HFF-Myc (cell line): ENCODE results near the gene NEK7.
"Not testable (repeated sequence)": the region's sequence is repeated elsewhere in the genome, so short reads cannot be mapped to it uniquely, and the experiment has no call there.

Source experiments
- DNase-seq: peaks from one replicate; pipeline ENCODE4 v3.0.0-alpha.2; 2011; ENCODE audit warnings: low read depth; ENCODE audit errors: extremely low read depth
- H3K4me3 ChIP-seq: replicated peaks from 2 replicates; pipeline ENCODE4 v1.5.1; 2011; ENCODE audit warnings: low read depth, mild to moderate bottlenecking, control low read depth, low read length
- TF ChIP-seq, protein P1 (sequence below): IDR thresholded peaks from 2 replicates; pipeline ENCODE4 v1.5.1; 2012; ENCODE audit warnings: mild to moderate bottlenecking, low read depth, low read length, control low read depth; ENCODE audit errors: missing control alignments

Gene NEK7

GRCh38 chr1:198125995-198126735 is 30.6 kb upstream of the NEK7 start:
- DNase-seq: no peak
- no peak overlapping the region for H3K4me3 ChIP-seq
- TF ChIP-seq, protein P1, sequence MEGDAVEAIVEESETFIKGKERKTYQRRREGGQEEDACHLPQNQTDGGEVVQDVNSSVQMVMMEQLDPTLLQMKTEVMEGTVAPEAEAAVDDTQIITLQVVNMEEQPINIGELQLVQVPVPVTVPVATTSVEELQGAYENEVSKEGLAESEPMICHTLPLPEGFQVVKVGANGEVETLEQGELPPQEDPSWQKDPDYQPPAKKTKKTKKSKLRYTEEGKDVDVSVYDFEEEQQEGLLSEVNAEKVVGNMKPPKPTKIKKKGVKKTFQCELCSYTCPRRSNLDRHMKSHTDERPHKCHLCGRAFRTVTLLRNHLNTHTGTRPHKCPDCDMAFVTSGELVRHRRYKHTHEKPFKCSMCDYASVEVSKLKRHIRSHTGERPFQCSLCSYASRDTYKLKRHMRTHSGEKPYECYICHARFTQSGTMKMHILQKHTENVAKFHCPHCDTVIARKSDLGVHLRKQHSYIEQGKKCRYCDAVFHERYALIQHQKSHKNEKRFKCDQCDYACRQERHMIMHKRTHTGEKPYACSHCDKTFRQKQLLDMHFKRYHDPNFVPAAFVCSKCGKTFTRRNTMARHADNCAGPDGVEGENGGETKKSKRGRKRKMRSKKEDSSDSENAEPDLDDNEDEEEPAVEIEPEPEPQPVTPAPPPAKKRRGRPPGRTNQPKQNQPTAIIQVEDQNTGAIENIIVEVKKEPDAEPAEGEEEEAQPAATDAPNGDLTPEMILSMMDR: no peak

DNA sequence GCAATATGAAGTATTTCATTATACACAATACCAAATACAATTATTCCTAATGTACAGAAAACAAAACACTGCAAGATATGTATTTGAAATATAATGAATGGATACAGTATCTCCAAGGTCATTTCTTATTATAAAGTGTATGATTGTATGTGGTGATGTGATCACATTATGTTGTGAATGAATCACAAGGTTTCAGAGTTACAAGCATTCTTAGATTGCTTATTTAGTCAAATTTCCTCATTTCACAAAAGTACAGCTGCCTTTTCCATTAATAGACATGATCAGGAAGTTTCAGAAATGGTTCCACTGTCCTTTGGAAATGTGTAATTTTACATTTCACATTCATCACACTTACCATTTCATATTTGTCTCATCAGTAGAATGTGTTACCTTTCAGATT is 28.3 kb upstream of the NEK7 start:
- no peak for DNase-seq
- H3K4me3 ChIP-seq: no peak overlapping the region
- TF ChIP-seq, protein P1: no peak

- not testable (repeated sequence) for DNase-seq, H3K4me3 ChIP-seq
Measured at GRCh38 chr1:198130053-198130452, 26.7 kb upstream of the NEK7 start.

DNA sequence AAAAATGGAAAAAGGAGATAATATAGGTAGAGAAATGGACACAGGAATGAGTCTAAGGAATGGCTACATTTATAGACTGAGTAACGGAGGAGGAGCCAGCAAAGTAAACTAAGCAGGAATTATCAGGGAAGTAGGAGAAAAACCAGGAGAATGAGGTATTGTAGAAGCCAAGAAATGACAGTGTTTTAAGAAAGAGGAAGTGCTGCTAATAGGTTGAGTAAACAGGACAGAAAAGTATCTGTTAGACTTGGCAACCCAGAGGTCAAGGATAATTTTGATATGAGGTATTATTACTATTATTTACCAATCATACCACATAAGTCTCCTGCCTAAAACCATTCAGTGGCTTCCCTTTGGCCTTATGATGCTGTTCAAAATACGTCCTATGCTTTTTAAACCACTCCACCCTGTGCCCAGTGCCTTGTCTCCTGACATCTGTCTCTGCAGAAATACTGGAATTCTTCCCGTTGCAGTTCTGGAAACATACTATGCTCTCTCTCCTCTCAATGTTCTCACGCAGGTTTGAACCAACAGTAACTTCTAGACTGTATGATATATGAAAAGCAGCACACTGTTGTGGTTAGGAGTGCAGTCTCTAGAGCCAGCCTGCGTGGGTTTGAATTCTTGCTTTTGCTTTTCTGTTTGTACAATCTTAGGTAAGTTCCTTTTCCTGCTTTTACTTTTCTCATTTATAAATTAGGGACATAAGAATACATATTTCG is 24.6 kb upstream of the NEK7 start:
- H3K4me3 ChIP-seq: no peak overlapping the region
- no peak for DNase-seq
- TF ChIP-seq, protein P1: no peak

GRCh38 chr1:198134252-198134651 is 22.5 kb upstream of the NEK7 start:
- TF ChIP-seq, protein P1: no peak
- DNase-seq: no peak
- H3K4me3 ChIP-seq: no peak overlapping the region

GRCh38 chr1:198135366-198135765 is 21.4 kb upstream of the NEK7 start:
- TF ChIP-seq, protein P1: no peak
- DNase-seq: no peak
- no peak overlapping the region for H3K4me3 ChIP-seq

DNA sequence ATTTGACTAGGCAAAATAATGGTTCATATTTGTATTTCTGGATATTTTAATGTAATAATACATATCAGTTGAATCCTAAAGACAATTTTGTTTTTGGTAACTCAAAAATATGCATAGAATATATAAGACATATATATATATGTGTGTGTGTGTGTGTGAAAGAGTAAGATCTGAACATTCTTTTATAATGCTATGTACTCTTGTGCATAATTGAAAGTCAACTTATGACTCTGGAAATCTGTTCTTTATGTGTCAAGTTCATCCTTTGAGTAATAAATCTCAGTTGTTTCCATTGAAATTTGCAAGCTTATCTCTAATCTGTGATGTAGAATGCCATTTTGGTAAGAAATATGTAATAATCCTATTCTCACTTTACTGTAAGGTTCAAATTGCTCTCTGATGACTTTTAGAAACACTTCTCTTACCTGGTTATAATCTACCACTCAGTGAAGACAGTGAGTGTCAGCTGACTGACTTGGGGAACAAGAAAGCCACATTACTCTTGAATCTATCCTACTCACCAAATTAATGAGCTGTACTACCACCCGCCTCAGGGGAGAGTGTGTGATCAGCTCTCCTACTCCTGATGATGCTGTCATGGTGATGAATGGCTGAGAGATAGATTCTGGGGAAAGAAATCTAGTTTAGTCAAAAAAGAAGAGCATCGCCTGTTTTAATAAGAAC is 15.0 kb upstream of the NEK7 start:
- DNase-seq: no peak
- H3K4me3 ChIP-seq: no peak overlapping the region
- TF ChIP-seq, protein P1: no peak
